Right lung (tissue), 5 donors: ENCODE measurements around the gene NFE2L3. TPM values are rescaled to one million over a fixed set of nuclear protein-coding genes. Genes with fewer than 3 reads are reported as not detected.

ENCODE experiments used
- polyA plus RNA-seq, 5 donors: library from polyadenylated mRNA; unstranded; fragments of 120-200 nt; gene quantifications; one replicate each; pipeline versions ENCODE4 v1.2.1 to v1.2.3, GENCODE V29; 2013; ENCODE audit warnings: inconsistent platforms in 1 of 5, low replicate concordance in 1 of 5; ENCODE audit not compliant: insufficient read length in 5 of 5, insufficient read depth in 1 of 5

Gene NFE2L3
- polyA plus RNA-seq, 5 donors, result 15.8 to 23.2 (median 21.9) TPM

Other genes starting within 250 kb of the NFE2L3 start
- 1,000 to 10,000 TPM; 1,158 to 1,609 (median 1,399) TPM for gene HNRNPA2B1, start 48.5 kb downstream of the NFE2L3 start, polyA plus RNA-seq
- 100 to 1,000 TPM; 244 to 380 (median 298) TPM for gene CBX3, start 49.5 kb downstream of the NFE2L3 start, polyA plus RNA-seq
- 10 to 100 TPM in 2 of 5 donors, 1 to 10 TPM in 3; 5.7 to 16.1 (median 8.4) TPM for gene SNX10, start 139.7 kb downstream of the NFE2L3 start, polyA plus RNA-seq